Ammon's horn (tissue), 1 donor: ENCODE measurements around the gene CDKL4.
"Not testable (repeated sequence)": the region's sequence is repeated elsewhere in the genome, so short reads cannot be mapped to it uniquely, and the experiment has no call there.

Source experiments
- DNase-seq: peaks from one replicate; pipeline ENCODE4 v3.0.0-alpha.2; 2016; ENCODE audit warnings: low spot score

The CDKL4 gene

GRCh38 chr2:39179974-39180960 lies 63.5 kb downstream of the CDKL4 start:
- DNase-seq = no peak

- no peak for DNase-seq
Observed at GRCh38 chr2:39178756-39179155, 65.0 kb downstream of the CDKL4 start.

GRCh38 chr2:39176997-39177396 lies 66.8 kb downstream of the CDKL4 start:
- DNase-seq = no peak

- no peak for DNase-seq
Observed at GRCh38 chr2:39175026-39175812, 68.6 kb downstream of the CDKL4 start.

GRCh38 chr2:39174022-39174421 lies 69.7 kb downstream of the CDKL4 start:
- no peak for DNase-seq

- not testable (repeated sequence) for DNase-seq
Observed at GRCh38 chr2:39172047-39172706, 71.6 kb downstream of the CDKL4 start.

GRCh38 chr2:39171621-39172020 lies 72.1 kb downstream of the CDKL4 start:
- no peak for DNase-seq

GRCh38 chr2:39164089-39164488 lies 79.7 kb downstream of the CDKL4 start:
- no peak for DNase-seq

GRCh38 chr2:39160982-39161381 lies 82.8 kb downstream of the CDKL4 start:
- no peak for DNase-seq

- DNase-seq = no peak
Observed at GRCh38 chr2:39159283-39159682, 84.5 kb downstream of the CDKL4 start.

- DNase-seq = no peak
Observed at GRCh38 chr2:39158351-39158750, 85.4 kb downstream of the CDKL4 start.

GRCh38 chr2:39156846-39157245 lies 86.9 kb downstream of the CDKL4 start:
- DNase-seq = no peak

GRCh38 chr2:39156107-39156506 lies 87.7 kb downstream of the CDKL4 start:
- no peak for DNase-seq

- not testable (repeated sequence) for DNase-seq
Observed at GRCh38 chr2:39155573-39155972, 88.2 kb downstream of the CDKL4 start.

GRCh38 chr2:39154944-39155343 lies 88.8 kb downstream of the CDKL4 start:
- no peak for DNase-seq

- DNase-seq = no peak
Observed at GRCh38 chr2:39153312-39153711, 90.5 kb downstream of the CDKL4 start.

- no peak for DNase-seq
Observed at GRCh38 chr2:39152504-39152903, 91.3 kb downstream of the CDKL4 start.

GRCh38 chr2:39150890-39151497 lies 92.8 kb downstream of the CDKL4 start:
- DNase-seq = no peak

GRCh38 chr2:39150102-39150562 lies 93.6 kb downstream of the CDKL4 start:
- no peak for DNase-seq

- DNase-seq = no peak
Observed at GRCh38 chr2:39146630-39147029, 97.1 kb downstream of the CDKL4 start.

GRCh38 chr2:39145906-39146421 lies 97.8 kb downstream of the CDKL4 start:
- DNase-seq = no peak

- no peak for DNase-seq
Observed at GRCh38 chr2:39144416-39144815, 99.4 kb downstream of the CDKL4 start.
